K562 (cell line): ENCODE results near the gene MRPL55.

Source experiments
- BCL6 ChIP-seq: fragments of 250-450 bp; sonication (Bioruptor Pico); IDR thresholded peaks from 2 replicates; pipeline ENCODE4 v1.4.0; 2020
- CTCF ChIP-seq, 3 experiments: IDR thresholded peaks in 2 of 3; conservative IDR thresholded peaks in 1 of 3; 2 replicates each; pipeline ENCODE4 v1.5.1; 2011 to 2012; ENCODE audit warnings: low read length in 3 of 3, mild to moderate bottlenecking in 3 of 3, control low read depth in 2 of 3, improper control_type of control experiment in 1 of 3, inconsistent platforms in 1 of 3, low read depth in 1 of 3, mixed read lengths in 1 of 3, moderate library complexity in 1 of 3; ENCODE audit not compliant: insufficient read depth in 2 of 3
- E2F1 ChIP-seq: sonication (generic); formaldehyde crosslinking; IDR thresholded peaks from 2 replicates; pipeline ENCODE4 v1.8.1; 2023; ENCODE audit warnings: mild to moderate bottlenecking, missing genetic modification reagents, moderate library complexity
- EP300 ChIP-seq: IDR thresholded peaks from 2 replicates; pipeline ENCODE4 v1.6.1; 2012; ENCODE audit warnings: low read length, improper control_type of control experiment
- ESRRA ChIP-seq: fragments of 450-650 bp; IDR thresholded peaks from 2 replicates; pipeline ENCODE4 v1.6.1; 2014; ENCODE audit warnings: low read depth, mild to moderate bottlenecking, moderate library complexity, borderline replicate concordance
- KLF10 ChIP-seq: fragments of 250-450 bp; sonication (Bioruptor Pico); IDR thresholded peaks from 2 replicates; pipeline ENCODE4 v1.6.1; 2021; ENCODE audit warnings: matching md5 sums
- POLR2AphosphoS5 ChIP-seq: IDR thresholded peaks from 2 replicates; pipeline ENCODE4 v1.6.1; 2011; ENCODE audit warnings: mild to moderate bottlenecking, low read depth, low read length, moderate library complexity; ENCODE audit not compliant: control insufficient read depth, insufficient read depth
- RAD21 ChIP-seq, 2 experiments: fragments of 250-450 bp in 1 of 2; fragments of 450-650 bp in 1 of 2; sonication (Bioruptor Pico) in 1 of 2; formaldehyde crosslinking in 1 of 2; IDR thresholded peaks in 1 of 2; conservative IDR thresholded peaks in 1 of 2; 2 replicates each; pipeline versions ENCODE4 v1.4.0 to v1.8.0; 2020 to 2022; ENCODE audit warnings: mild to moderate bottlenecking in 2 of 2, moderate library complexity in 1 of 2
- U2AF1 ChIP-seq: fragments of 200-400 bp; formaldehyde crosslinking; optimal IDR thresholded peaks from 2 replicates; pipeline ENCODE3; 2017; ENCODE audit warnings: mild to moderate bottlenecking, low read depth, low read length, moderate library complexity
- ZNF184 ChIP-seq: sonication (generic); formaldehyde crosslinking; IDR thresholded peaks from 2 replicates; pipeline ENCODE4 v1.5.0; 2020; ENCODE audit warnings: missing genetic modification reagents
- ZNF280B ChIP-seq: fragments of 250-450 bp; sonication (Bioruptor Pico); IDR thresholded peaks from 2 replicates; pipeline ENCODE4 v1.5.1; 2021; ENCODE audit warnings: mild to moderate bottlenecking
- TF ChIP-seq, protein P1 (sequence below): fragments of 250-450 bp; sonication (Bioruptor Pico); IDR thresholded peaks from 2 replicates; pipeline ENCODE4 v1.5.0; 2021
- TF ChIP-seq, protein P2 (sequence below): sonication (generic); formaldehyde crosslinking; IDR thresholded peaks from 2 replicates; pipeline ENCODE4 v1.8.1; 2023; ENCODE audit warnings: mild to moderate bottlenecking, missing genetic modification reagents

DNA sequence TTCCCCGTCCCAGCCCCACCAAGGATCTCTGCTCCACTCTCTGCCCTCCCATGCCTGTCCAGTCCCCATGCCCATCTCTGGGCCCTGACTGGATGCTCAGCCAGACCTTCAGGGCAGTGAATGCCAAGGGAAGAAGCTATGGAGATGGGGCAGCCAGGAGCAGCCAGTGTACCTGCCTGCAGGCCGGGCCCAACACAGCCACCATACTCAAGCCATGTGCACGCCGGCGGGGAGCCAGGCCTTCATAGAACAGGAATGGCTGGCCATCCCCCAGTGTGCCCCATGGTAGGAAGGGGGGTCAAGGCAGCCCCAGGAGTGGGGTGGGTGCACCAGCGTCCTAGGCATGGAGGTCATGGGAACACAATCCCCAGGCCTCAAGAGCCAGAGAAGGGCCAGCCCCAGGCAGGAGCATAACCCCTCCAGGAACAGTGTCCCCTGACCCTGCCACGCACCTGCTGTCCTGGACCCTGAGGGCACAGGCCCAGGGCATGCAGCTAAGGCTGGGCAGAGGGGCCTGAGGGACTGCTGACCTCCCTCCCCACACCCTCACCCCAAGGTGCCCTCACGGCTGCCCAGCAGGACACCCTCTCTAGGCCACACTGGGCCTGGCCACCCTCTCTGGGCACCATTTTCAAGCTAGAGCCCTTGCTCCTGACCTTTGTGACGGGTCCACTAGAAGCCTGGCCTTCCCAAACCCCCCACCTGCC, 46.9 kb downstream of the MRPL55 start:
- TF ChIP-seq EP300 (no peak), KLF10 (no peak), POLR2AphosphoS5 (no peak), ZNF184 (CRISPR knock-in tag) (no peak), RAD21 (CRISPR knock-in tag; conservative IDR thresholded peaks at IDR 0.05 in 1 of 2, IDR thresholded peaks at IDR 0.05 in 1 of 2) (no peak), CTCF (IDR thresholded peaks at IDR 0.05 in 2 of 3, conservative IDR thresholded peaks at IDR 0.05 in 1 of 3; ENCODE audit: insufficient read depth in 2 of 3, low read depth in 1 of 3, low read length in 3 of 3) (no peak), ESRRA (no peak), ZNF280B (CRISPR knock-in tag) (no peak), U2AF1 (no peak), E2F1 (CRISPR knock-in tag) (no peak), BCL6 (CRISPR knock-in tag) (no peak)
- TF ChIP-seq, protein P1, sequence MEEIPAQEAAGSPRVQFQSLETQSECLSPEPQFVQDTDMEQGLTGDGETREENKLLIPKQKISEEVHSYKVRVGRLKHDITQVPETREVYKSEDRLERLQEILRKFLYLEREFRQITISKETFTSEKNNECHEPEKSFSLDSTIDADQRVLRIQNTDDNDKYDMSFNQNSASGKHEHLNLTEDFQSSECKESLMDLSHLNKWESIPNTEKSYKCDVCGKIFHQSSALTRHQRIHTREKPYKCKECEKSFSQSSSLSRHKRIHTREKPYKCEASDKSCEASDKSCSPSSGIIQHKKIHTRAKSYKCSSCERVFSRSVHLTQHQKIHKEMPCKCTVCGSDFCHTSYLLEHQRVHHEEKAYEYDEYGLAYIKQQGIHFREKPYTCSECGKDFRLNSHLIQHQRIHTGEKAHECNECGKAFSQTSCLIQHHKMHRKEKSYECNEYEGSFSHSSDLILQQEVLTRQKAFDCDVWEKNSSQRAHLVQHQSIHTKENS (CRISPR knock-in tag): no peak
- TF ChIP-seq, protein P2, sequence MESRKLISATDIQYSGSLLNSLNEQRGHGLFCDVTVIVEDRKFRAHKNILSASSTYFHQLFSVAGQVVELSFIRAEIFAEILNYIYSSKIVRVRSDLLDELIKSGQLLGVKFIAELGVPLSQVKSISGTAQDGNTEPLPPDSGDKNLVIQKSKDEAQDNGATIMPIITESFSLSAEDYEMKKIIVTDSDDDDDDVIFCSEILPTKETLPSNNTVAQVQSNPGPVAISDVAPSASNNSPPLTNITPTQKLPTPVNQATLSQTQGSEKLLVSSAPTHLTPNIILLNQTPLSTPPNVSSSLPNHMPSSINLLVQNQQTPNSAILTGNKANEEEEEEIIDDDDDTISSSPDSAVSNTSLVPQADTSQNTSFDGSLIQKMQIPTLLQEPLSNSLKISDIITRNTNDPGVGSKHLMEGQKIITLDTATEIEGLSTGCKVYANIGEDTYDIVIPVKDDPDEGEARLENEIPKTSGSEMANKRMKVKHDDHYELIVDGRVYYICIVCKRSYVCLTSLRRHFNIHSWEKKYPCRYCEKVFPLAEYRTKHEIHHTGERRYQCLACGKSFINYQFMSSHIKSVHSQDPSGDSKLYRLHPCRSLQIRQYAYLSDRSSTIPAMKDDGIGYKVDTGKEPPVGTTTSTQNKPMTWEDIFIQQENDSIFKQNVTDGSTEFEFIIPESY (CRISPR knock-in tag): no peak
